ENCODE data around the gene KMT2D. TPM values are rescaled to one million over a fixed set of nuclear protein-coding genes. Genes with fewer than 3 reads are reported as not detected.
A peak's percentile ranks its signal among the peaks of the same experiment; 100 is the strongest.

Gene KMT2D
- total RNA-seq, 1 donor from 2014 or later, result 136 TPM

DNA sequence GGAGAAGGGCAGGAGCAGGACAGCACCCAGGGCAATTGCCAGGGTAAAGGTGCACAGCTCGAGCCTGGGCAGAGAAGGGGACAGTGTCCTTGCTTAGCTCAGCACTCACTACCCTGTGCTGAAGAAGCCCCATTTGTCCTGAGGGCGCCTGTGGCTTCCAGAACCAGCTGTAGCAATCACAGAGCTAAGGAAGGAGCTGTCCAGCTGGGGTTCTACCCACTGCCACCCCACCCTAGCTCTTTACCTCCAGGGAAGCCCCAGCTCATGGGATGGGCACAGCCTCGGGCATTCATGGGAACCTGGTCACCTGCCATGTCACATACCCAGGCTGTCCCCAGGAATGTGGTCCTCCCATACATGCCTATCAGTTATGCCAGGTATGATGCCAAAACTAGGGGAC is 44.2 kb upstream of the KMT2D start:
- H3K36me3 Mint-ChIP-seq (ENCODE audit: low read depth), result peaks cover 69% of the 10 kb centered on the region
- H3K27me3 Mint-ChIP-seq, result no peaks in the 10 kb centered on the region
- no peaks in the 10 kb centered on the region for H3K9me3 Mint-ChIP-seq
- TF ChIP-seq, protein P1, sequence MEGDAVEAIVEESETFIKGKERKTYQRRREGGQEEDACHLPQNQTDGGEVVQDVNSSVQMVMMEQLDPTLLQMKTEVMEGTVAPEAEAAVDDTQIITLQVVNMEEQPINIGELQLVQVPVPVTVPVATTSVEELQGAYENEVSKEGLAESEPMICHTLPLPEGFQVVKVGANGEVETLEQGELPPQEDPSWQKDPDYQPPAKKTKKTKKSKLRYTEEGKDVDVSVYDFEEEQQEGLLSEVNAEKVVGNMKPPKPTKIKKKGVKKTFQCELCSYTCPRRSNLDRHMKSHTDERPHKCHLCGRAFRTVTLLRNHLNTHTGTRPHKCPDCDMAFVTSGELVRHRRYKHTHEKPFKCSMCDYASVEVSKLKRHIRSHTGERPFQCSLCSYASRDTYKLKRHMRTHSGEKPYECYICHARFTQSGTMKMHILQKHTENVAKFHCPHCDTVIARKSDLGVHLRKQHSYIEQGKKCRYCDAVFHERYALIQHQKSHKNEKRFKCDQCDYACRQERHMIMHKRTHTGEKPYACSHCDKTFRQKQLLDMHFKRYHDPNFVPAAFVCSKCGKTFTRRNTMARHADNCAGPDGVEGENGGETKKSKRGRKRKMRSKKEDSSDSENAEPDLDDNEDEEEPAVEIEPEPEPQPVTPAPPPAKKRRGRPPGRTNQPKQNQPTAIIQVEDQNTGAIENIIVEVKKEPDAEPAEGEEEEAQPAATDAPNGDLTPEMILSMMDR (IDR thresholded peaks at IDR 0.05), result no peak
- H3K4me3 Mint-ChIP-seq, result no peak overlapping the region
- peaks cover 35% of the 10 kb centered on the region for H3K4me1 Mint-ChIP-seq
- DNase-seq (no peak), ATAC-seq (ENCODE audit: low read depth) (no peak)
- CTCF ChIA-PET, result interaction anchor here (3.3 to 6.9 kb wide), 2 partner anchors 10 to 16 kb away, joined by 17 to 32 read pairs; partner anchors contain the start of gene DHH
- POLR2A ChIA-PET, result interaction anchor here (1.0 to 3.3 kb wide), 3 partner anchors 11 to 83 kb away, joined by 3 to 20 read pairs (median 3); partner anchors contain the start of gene TUBA1B
- no peak overlapping the region for H3K27ac Mint-ChIP-seq
- intact Hi-C loops (cut with micrococcal nuclease), result no loop called here

DNA sequence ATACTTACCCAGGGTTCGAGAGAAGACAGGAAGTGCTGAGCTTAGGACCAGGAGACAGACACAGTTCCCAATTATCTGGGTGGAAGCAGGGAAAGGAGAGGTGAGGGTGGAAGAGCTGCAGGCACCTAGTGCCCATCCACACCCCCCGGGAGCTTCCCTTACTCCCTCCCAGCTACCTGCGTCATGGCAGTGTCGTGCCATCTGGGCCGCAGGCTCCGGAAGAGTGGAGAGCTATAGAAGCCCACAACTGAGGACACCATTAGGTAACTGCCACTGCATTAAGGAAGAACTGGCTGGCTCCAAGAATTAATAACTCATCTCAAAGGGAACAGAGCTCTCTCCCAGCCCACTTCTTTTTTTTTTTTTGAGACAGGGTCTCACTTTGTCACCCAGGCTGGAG is 39.8 kb upstream of the KMT2D start:
- DNase-seq (no peak), ATAC-seq (ENCODE audit: low read depth) (no peak)
- Mint-ChIP-seq H3K27ac (no peak overlapping the region), H3K4me3 (no peak overlapping the region), H3K27me3 (no peaks in the 10 kb centered on the region), H3K36me3 (ENCODE audit: low read depth) (peaks cover 69% of the 10 kb centered on the region), H3K4me1 (no peaks in the 10 kb centered on the region), H3K9me3 (no peaks in the 10 kb centered on the region)
- intact Hi-C loops (cut with micrococcal nuclease), result no loop called here
- POLR2A ChIA-PET, result interaction anchor here (0.9 kb wide), 1 partner anchor 30 kb away, joined by 3 read pairs; no protein-coding TSS in a partner anchor
- CTCF ChIA-PET, result interaction anchor here (1.3 to 4.7 kb wide), 5 partner anchors 8 to 37 kb away, joined by 3 to 55 read pairs (median 5); no protein-coding TSS in a partner anchor
- TF ChIP-seq, protein P1 (IDR thresholded peaks at IDR 0.05), result no peak

DNA sequence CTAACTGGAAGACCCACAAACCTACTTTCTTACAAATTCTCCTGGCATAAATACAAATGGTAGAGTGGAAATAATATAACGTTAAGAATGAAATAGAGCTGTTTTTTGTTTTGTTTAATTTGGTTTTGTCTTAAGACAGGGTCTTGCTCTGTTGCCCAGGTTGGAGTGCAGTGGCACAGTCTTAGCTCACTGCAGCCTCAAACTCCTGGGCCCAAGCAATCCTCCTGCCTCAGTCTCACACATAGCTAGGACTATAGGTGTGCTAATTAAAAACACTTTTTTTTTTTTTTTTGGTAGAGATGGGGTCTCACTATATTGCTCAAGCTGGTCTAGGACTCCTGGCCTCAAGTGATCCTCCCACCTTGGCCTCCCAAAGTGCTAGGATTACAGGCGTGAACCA is 38.1 kb upstream of the KMT2D start:
- CTCF ChIA-PET, result interaction anchor here (1.0 to 4.7 kb wide), 13 partner anchors 10 to 246 kb away, joined by 3 to 55 read pairs (median 5); partner anchors contain the start of genes DDX23, FKBP11, LMBR1L and TUBA1B
- peaks cover 10% of the 10 kb centered on the region for H3K27me3 Mint-ChIP-seq
- no peak overlapping the region for H3K4me3 Mint-ChIP-seq
- TF ChIP-seq, protein P1 (IDR thresholded peaks at IDR 0.05), result no peak
- H3K36me3 Mint-ChIP-seq (ENCODE audit: low read depth), result peaks cover 58% of the 10 kb centered on the region
- peaks cover 15% of the 10 kb centered on the region for H3K4me1 Mint-ChIP-seq
- POLR2A ChIA-PET, result interaction anchor here (0.8 to 2.0 kb wide), 7 partner anchors 10 to 90 kb away, joined by 3 to 14 read pairs (median 4); partner anchors contain the start of genes TUBA1A and TUBA1B
- no peaks in the 10 kb centered on the region for H3K9me3 Mint-ChIP-seq
- ATAC-seq (ENCODE audit: low read depth) (no peak), DNase-seq (no peak)
- intact Hi-C loops (cut with micrococcal nuclease), result loop anchor here (1.0 kb wide), 2 partner anchors 12 to 34 kb away; partner anchors contain the start of gene LMBR1L
- no peak overlapping the region for H3K27ac Mint-ChIP-seq

DNA sequence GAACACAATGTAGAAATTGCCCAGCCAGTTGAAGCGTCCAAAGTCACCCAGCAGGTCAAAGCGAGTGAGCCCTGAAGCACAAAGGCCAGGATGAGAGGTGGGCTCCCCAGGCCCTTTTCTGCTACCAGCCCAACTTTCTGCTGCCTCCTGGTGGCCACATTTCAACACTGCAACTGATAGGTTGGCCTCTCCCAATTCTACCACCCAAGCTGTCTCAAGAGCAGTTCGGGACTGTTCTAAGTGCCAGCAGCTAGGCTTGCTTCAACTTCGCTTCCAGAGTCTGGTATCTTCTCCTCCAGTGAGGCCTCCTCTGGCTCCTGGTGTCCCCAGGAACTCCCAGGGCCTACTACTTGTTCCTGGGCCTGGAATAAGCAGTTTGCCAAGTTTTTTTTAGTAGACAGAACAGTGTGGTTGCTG is 37.4 kb upstream of the KMT2D start:
- DNase-seq, result peak; percentile 48

More for the DNA sequence above, 37.4 kb upstream of the KMT2D start:
- Mint-ChIP-seq H3K4me3 (no peak overlapping the region), H3K36me3 (ENCODE audit: low read depth) (peaks cover 52% of the 10 kb centered on the region), H3K27ac (no peak overlapping the region), H3K9me3 (no peaks in the 10 kb centered on the region), H3K27me3 (peaks cover 16% of the 10 kb centered on the region), H3K4me1 (peaks cover 17% of the 10 kb centered on the region)
- POLR2A ChIA-PET, result interaction anchor here (1.3 to 2.0 kb wide), 6 partner anchors 10 to 91 kb away, joined by 3 to 14 read pairs (median 5); partner anchors contain the start of genes TUBA1A and TUBA1B
- TF ChIP-seq, protein P1 (IDR thresholded peaks at IDR 0.05), result no peak
- peak; percentile 71 for ATAC-seq (ENCODE audit: low read depth)
- intact Hi-C loops (cut with micrococcal nuclease), result loop anchor here (1.0 kb wide), 2 partner anchors 12 to 34 kb away; partner anchors contain the start of gene LMBR1L
- CTCF ChIA-PET, result interaction anchor here (0.7 to 4.7 kb wide), 13 partner anchors 9 to 245 kb away, joined by 3 to 55 read pairs (median 5); partner anchors contain the start of genes DDX23, FKBP11 and LMBR1L

Measured in activated B cell treated with CpG ODN at 0.5 μM for 24 hours (primary cell).